SH-SY5Y (cell line): ENCODE measurements around the gene VSIG4.

Experiments used
- GATA2 ChIP-seq: IDR thresholded peaks from 2 replicates; pipeline ENCODE4 v1.6.1; 2011; ENCODE audit warnings: mild to moderate bottlenecking, low read depth, low read length
- GATA3 ChIP-seq: IDR thresholded peaks from 2 replicates; pipeline ENCODE4 v1.6.1; 2011; ENCODE audit warnings: low read depth, mild to moderate bottlenecking, low read length, moderate library complexity

GRCh38 chrX:65999563-66000148 is 40.2 kb downstream of the VSIG4 start:
- TF ChIP-seq GATA3 (no peak), GATA2 (no peak)
